PFSK-1 (cell line): ENCODE results near the gene HAP1.
A peak's percentile ranks its signal among the peaks of the same experiment; 100 is the strongest.

Experiments used
- FOXP2 ChIP-seq: optimal IDR thresholded peaks from 2 replicates; pipeline ENCODE3; 2011; ENCODE audit warnings: borderline replicate concordance, control low read depth, inconsistent platforms; ENCODE audit not compliant: insufficient read depth; ENCODE audit errors: extremely low read length, extremely low read depth
- POLR2AphosphoS5 ChIP-seq: IDR thresholded peaks from 2 replicates; pipeline ENCODE4 v1.6.1; 2012; ENCODE audit warnings: low read depth, mild to moderate bottlenecking, control low read depth, low read length, moderate library complexity
- SIN3A ChIP-seq: IDR thresholded peaks from 2 replicates; pipeline ENCODE4 v1.6.1; 2012; ENCODE audit warnings: mild to moderate bottlenecking, low read length, moderate library complexity, borderline replicate concordance; ENCODE audit not compliant: insufficient read depth
- TAF1 ChIP-seq: IDR thresholded peaks from 2 replicates; pipeline ENCODE4 v1.6.1; 2012; ENCODE audit warnings: low read length, control low read depth, borderline replicate concordance; ENCODE audit not compliant: insufficient read depth
- TF ChIP-seq, protein P1 (sequence below), 2 experiments: IDR thresholded peaks; 2 replicates each; pipeline versions ENCODE4 v1.6.1 to v1.8.0; 2011 to 2012; ENCODE audit warnings: low read depth in 2 of 2, low read length in 2 of 2, control low read depth in 1 of 2, inconsistent platforms in 1 of 2, mild to moderate bottlenecking in 1 of 2, moderate library complexity in 1 of 2; ENCODE audit not compliant: insufficient read depth in 1 of 2

Gene HAP1

GRCh38 chr17:41777574-41778188 is 43.2 kb upstream of the HAP1 start:
- TF ChIP-seq SIN3A (peak; percentile 85; the same call in 1 of the 2 replicates), POLR2AphosphoS5 (peak; percentile 56), FOXP2 (peak; percentile 94), TAF1 (no peak)
- TF ChIP-seq, protein P1, sequence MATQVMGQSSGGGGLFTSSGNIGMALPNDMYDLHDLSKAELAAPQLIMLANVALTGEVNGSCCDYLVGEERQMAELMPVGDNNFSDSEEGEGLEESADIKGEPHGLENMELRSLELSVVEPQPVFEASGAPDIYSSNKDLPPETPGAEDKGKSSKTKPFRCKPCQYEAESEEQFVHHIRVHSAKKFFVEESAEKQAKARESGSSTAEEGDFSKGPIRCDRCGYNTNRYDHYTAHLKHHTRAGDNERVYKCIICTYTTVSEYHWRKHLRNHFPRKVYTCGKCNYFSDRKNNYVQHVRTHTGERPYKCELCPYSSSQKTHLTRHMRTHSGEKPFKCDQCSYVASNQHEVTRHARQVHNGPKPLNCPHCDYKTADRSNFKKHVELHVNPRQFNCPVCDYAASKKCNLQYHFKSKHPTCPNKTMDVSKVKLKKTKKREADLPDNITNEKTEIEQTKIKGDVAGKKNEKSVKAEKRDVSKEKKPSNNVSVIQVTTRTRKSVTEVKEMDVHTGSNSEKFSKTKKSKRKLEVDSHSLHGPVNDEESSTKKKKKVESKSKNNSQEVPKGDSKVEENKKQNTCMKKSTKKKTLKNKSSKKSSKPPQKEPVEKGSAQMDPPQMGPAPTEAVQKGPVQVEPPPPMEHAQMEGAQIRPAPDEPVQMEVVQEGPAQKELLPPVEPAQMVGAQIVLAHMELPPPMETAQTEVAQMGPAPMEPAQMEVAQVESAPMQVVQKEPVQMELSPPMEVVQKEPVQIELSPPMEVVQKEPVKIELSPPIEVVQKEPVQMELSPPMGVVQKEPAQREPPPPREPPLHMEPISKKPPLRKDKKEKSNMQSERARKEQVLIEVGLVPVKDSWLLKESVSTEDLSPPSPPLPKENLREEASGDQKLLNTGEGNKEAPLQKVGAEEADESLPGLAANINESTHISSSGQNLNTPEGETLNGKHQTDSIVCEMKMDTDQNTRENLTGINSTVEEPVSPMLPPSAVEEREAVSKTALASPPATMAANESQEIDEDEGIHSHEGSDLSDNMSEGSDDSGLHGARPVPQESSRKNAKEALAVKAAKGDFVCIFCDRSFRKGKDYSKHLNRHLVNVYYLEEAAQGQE (IDR thresholded peaks at IDR 0.05; ENCODE audit: insufficient read depth in 1 of 2, low read depth in 2 of 2, low read length in 2 of 2), result peak in 1 of 2 experiments; percentile 80; a peak in 2 of 4 replicates

- TF ChIP-seq SIN3A (no peak), POLR2AphosphoS5 (no peak), TAF1 (no peak), FOXP2 (no peak)
- TF ChIP-seq, protein P1 (IDR thresholded peaks at IDR 0.05; ENCODE audit: insufficient read depth in 1 of 2, low read depth in 2 of 2, low read length in 2 of 2), result no peak
Measured at GRCh38 chr17:41777157-41777573, 42.7 kb upstream of the HAP1 start.

GRCh38 chr17:41775394-41776226 is 41.2 kb upstream of the HAP1 start:
- no peak for TF ChIP-seq TAF1
- no peak for TF ChIP-seq SIN3A
- no peak for TF ChIP-seq POLR2AphosphoS5
- TF ChIP-seq, protein P1 (IDR thresholded peaks at IDR 0.05; ENCODE audit: insufficient read depth in 1 of 2, low read depth in 2 of 2, low read length in 2 of 2), result no peak
- no peak for TF ChIP-seq FOXP2

DNA sequence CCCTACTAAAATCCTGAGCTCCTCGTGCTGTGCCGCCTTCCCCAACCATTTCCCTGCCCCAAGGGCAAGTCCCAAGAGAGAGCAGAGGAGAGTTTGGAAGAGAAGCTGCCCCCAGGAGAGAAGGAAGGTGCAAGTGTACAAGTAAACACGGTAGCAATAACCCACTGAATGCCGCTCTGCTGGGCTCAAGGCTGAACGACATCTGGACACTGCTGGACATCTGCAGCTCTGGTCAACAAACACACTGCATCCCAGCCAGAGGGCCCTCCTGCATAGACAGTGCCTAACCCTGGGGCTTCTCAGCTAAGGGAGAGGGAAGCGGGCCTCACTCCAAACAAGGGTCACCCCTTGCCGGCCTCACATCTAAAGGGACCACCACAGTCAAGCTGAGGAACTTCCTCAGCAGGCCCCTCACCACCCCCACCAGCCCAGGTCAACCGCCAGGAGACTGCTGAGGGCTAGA is 39.3 kb upstream of the HAP1 start:
- TF ChIP-seq TAF1, result no peak
- TF ChIP-seq FOXP2, result no peak
- TF ChIP-seq POLR2AphosphoS5, result no peak
- TF ChIP-seq, protein P1 (IDR thresholded peaks at IDR 0.05; ENCODE audit: insufficient read depth in 1 of 2, low read depth in 2 of 2, low read length in 2 of 2), result no peak
- no peak for TF ChIP-seq SIN3A
